ENCODE measurements around the gene E2F1. TPM values are rescaled to one million over a fixed set of nuclear protein-coding genes. Genes with fewer than 3 reads are reported as not detected.

Gene E2F1
- total and polyA plus RNA-seq, 4 donors = 0.10 to 11.0 (median 0.88) TPM

DNA sequence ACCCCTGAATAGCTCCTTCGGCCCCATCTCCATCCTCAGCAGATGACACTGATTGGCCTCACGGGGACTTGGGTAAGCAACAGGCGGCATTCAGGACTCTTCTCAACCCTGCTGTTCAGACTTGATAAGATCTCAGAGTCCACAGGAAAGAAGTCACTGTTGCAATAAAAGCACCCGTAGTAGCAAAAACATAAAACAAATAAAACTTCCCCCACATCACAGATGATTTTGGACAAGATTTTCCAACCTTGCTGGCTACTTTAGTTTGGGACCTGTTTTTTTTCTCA, 41.2 kb downstream of the E2F1 start:
- no peak overlapping the region for H3K4me3 ChIP-seq (ENCODE audit: low read depth in 1 of 3, low read length in 3 of 3)
- DNase-seq (ENCODE audit: low spot score) = no peak
- no peak overlapping the region for H3K27ac ChIP-seq (ENCODE audit: low read depth in 1 of 2, low read length in 2 of 2)
- no peaks in the 10 kb centered on the region for H3K27me3 ChIP-seq (ENCODE audit: control insufficient read depth in 4 of 4, insufficient read depth in 4 of 4, low read length in 3 of 4)
- H3K9ac ChIP-seq (ENCODE audit: low read depth in 1 of 2, low read length in 2 of 2) = no peak overlapping the region
- no peaks in the 10 kb centered on the region for H3K9me3 ChIP-seq (ENCODE audit: control insufficient read depth in 4 of 4, low read length in 3 of 4)
- peaks cover 6 to 31% (median 23%) of the 10 kb centered on the region in 4 donors for H3K36me3 ChIP-seq (ENCODE audit: control insufficient read depth in 4 of 4, insufficient read depth in 3 of 4, low read depth in 1 of 4, low read length in 3 of 4)
- no peak for TF ChIP-seq HNF4A (conservative IDR thresholded peaks at IDR 0.05)
- no peak for TF ChIP-seq FOXA1 (IDR thresholded peaks at IDR 0.05)
- TF ChIP-seq RXRA (IDR thresholded peaks at IDR 0.05) = no peak
- TF ChIP-seq EGR1 (IDR thresholded peaks at IDR 0.05; ENCODE audit: low read depth in 2 of 2) = no peak
- no peak for TF ChIP-seq RAD21 (IDR thresholded peaks at IDR 0.05)
- TF ChIP-seq FOXA2 (IDR thresholded peaks at IDR 0.05) = no peak
- TF ChIP-seq, protein P1, sequence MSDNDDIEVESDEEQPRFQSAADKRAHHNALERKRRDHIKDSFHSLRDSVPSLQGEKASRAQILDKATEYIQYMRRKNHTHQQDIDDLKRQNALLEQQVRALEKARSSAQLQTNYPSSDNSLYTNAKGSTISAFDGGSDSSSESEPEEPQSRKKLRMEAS (IDR thresholded peaks at IDR 0.05) = no peak
- TF ChIP-seq, protein P2, sequence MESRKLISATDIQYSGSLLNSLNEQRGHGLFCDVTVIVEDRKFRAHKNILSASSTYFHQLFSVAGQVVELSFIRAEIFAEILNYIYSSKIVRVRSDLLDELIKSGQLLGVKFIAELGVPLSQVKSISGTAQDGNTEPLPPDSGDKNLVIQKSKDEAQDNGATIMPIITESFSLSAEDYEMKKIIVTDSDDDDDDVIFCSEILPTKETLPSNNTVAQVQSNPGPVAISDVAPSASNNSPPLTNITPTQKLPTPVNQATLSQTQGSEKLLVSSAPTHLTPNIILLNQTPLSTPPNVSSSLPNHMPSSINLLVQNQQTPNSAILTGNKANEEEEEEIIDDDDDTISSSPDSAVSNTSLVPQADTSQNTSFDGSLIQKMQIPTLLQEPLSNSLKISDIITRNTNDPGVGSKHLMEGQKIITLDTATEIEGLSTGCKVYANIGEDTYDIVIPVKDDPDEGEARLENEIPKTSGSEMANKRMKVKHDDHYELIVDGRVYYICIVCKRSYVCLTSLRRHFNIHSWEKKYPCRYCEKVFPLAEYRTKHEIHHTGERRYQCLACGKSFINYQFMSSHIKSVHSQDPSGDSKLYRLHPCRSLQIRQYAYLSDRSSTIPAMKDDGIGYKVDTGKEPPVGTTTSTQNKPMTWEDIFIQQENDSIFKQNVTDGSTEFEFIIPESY (IDR thresholded peaks at IDR 0.05) = no peak
- no peak for TF ChIP-seq ATF3 (IDR thresholded peaks at IDR 0.05)
- TF ChIP-seq JUND (IDR thresholded peaks at IDR 0.05) = no peak
- TF ChIP-seq YY1 (IDR thresholded peaks at IDR 0.05) = no peak
- TF ChIP-seq GABPA (IDR thresholded peaks at IDR 0.05 in 1 of 2, conservative IDR thresholded peaks at IDR 0.05 in 1 of 2) = no peak
- TF ChIP-seq, protein P3, sequence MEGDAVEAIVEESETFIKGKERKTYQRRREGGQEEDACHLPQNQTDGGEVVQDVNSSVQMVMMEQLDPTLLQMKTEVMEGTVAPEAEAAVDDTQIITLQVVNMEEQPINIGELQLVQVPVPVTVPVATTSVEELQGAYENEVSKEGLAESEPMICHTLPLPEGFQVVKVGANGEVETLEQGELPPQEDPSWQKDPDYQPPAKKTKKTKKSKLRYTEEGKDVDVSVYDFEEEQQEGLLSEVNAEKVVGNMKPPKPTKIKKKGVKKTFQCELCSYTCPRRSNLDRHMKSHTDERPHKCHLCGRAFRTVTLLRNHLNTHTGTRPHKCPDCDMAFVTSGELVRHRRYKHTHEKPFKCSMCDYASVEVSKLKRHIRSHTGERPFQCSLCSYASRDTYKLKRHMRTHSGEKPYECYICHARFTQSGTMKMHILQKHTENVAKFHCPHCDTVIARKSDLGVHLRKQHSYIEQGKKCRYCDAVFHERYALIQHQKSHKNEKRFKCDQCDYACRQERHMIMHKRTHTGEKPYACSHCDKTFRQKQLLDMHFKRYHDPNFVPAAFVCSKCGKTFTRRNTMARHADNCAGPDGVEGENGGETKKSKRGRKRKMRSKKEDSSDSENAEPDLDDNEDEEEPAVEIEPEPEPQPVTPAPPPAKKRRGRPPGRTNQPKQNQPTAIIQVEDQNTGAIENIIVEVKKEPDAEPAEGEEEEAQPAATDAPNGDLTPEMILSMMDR (IDR thresholded peaks at IDR 0.05; ENCODE audit: low read depth, low read length, missing input control) = no peak
- TF ChIP-seq, protein P4, sequence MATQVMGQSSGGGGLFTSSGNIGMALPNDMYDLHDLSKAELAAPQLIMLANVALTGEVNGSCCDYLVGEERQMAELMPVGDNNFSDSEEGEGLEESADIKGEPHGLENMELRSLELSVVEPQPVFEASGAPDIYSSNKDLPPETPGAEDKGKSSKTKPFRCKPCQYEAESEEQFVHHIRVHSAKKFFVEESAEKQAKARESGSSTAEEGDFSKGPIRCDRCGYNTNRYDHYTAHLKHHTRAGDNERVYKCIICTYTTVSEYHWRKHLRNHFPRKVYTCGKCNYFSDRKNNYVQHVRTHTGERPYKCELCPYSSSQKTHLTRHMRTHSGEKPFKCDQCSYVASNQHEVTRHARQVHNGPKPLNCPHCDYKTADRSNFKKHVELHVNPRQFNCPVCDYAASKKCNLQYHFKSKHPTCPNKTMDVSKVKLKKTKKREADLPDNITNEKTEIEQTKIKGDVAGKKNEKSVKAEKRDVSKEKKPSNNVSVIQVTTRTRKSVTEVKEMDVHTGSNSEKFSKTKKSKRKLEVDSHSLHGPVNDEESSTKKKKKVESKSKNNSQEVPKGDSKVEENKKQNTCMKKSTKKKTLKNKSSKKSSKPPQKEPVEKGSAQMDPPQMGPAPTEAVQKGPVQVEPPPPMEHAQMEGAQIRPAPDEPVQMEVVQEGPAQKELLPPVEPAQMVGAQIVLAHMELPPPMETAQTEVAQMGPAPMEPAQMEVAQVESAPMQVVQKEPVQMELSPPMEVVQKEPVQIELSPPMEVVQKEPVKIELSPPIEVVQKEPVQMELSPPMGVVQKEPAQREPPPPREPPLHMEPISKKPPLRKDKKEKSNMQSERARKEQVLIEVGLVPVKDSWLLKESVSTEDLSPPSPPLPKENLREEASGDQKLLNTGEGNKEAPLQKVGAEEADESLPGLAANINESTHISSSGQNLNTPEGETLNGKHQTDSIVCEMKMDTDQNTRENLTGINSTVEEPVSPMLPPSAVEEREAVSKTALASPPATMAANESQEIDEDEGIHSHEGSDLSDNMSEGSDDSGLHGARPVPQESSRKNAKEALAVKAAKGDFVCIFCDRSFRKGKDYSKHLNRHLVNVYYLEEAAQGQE (IDR thresholded peaks at IDR 0.05) = no peak
- TF ChIP-seq TAF1 (conservative IDR thresholded peaks at IDR 0.05) = no peak
- peaks cover 0 to 28% (median 21%) of the 10 kb centered on the region in 4 donors for H3K4me1 ChIP-seq (ENCODE audit: control insufficient read depth in 4 of 4, insufficient read depth in 4 of 4, low read length in 3 of 4)
- 53% methylated on average over 4 of the region's 4 CpGs for WGBS
